IMR-90 (cell line): ENCODE results near the gene UCP3. TPM values are rescaled to one million over a fixed set of nuclear protein-coding genes. Genes with fewer than 3 reads are reported as not detected.

Experiments used
- ATAC-seq: fragments of 200-7000 bp; cut with Tn5 transposase; 2 replicates; pipeline ENCODE4 v1.9.1; 2020; ENCODE audit warnings: low read depth, mild to moderate bottlenecking, moderate library complexity
- BruUV-seq: library from RNA; stranded (reverse); fragments of 400-500 nt; replicated peaks from 2 replicates; lab custom pipeline; 2021; lab: Mats Ljungman, UMichigan
- CTCF ChIA-PET: fragments of 300-600 bp; formaldehyde crosslinking; extraction: SDS; loops from one replicate; lab custom pipeline; 2021; ENCODE audit warnings: antibody characterized with exemption; lab: Yijun Ruan, JAX
- POLR2A ChIA-PET: fragments of 300-600 bp; sonication (Branson Sonifier 250); formaldehyde crosslinking; loops from one replicate; lab custom pipeline; 2022; ENCODE audit warnings: antibody characterized with exemption; ENCODE audit not compliant: unreplicated experiment; lab: Charles Lee
- DNase-seq: peaks from one replicate; pipeline ENCODE4 v3.0.0; 2013
- H2AFZ ChIP-seq: replicated peaks from 2 replicates; pipeline ENCODE3; 2013; ENCODE audit warnings: low read length, mild to moderate bottlenecking; ENCODE audit not compliant: poor library complexity
- H2AK5ac ChIP-seq: 2 replicates; pipeline ENCODE4 v1.6.1; 2013; ENCODE audit warnings: low read depth, low read length, inconsistent platforms
- H2AK9ac ChIP-seq: replicated peaks from 2 replicates; pipeline ENCODE3; 2013; ENCODE audit warnings: mild to moderate bottlenecking, low read depth, low read length, moderate library complexity; ENCODE audit not compliant: poor library complexity
- H2BK120ac ChIP-seq: 2 replicates; pipeline ENCODE4 v1.6.1; 2013; ENCODE audit warnings: low read depth, low read length, inconsistent platforms
- H2BK15ac ChIP-seq: 3 replicates; pipeline ENCODE4 v1.6.1; 2013; ENCODE audit warnings: low read depth, low read length, inconsistent platforms
- H2BK20ac ChIP-seq: 2 replicates; pipeline ENCODE4 v1.6.1; 2013; ENCODE audit warnings: low read depth, mild to moderate bottlenecking, inconsistent platforms, low read length, moderate library complexity
- H2BK5ac ChIP-seq: 2 replicates; pipeline ENCODE4 v1.6.1; 2013; ENCODE audit warnings: mild to moderate bottlenecking, low read depth, low read length, inconsistent platforms; ENCODE audit not compliant: poor library complexity, severe bottlenecking
- H3K14ac ChIP-seq: replicated peaks from 2 replicates; pipeline ENCODE4 v1.6.1; 2013; ENCODE audit warnings: low read depth, low read length, inconsistent platforms
- H3K18ac ChIP-seq: 2 replicates; pipeline ENCODE4 v1.6.1; 2013; ENCODE audit warnings: low read depth, low read length, control low read depth
- H3K23ac ChIP-seq: 2 replicates; pipeline ENCODE4 v1.6.1; 2013; ENCODE audit warnings: low read depth, low read length, inconsistent platforms
- H3K27ac ChIP-seq: 2 replicates; pipeline ENCODE4 v1.5.1; 2013; ENCODE audit warnings: mild to moderate bottlenecking, control low read depth, low read length; ENCODE audit not compliant: insufficient read depth
- H3K27me3 ChIP-seq: 2 replicates; pipeline ENCODE4 v1.6.1; 2013; ENCODE audit warnings: low read length; ENCODE audit not compliant: control insufficient read depth, insufficient read depth
- H3K36me3 ChIP-seq: 2 replicates; pipeline ENCODE4 v1.6.1; 2013; ENCODE audit warnings: low read length, mixed read lengths; ENCODE audit not compliant: control insufficient read depth, insufficient read depth
- H3K4ac ChIP-seq: 2 replicates; pipeline ENCODE4 v1.6.1; 2013; ENCODE audit warnings: low read depth, low read length, inconsistent platforms
- H3K4me1 ChIP-seq: 2 replicates; pipeline ENCODE4 v1.6.1; 2013; ENCODE audit warnings: low read length, mixed read lengths; ENCODE audit not compliant: control insufficient read depth, insufficient read depth
- H3K4me2 ChIP-seq: 2 replicates; pipeline ENCODE4 v1.6.1; 2013; ENCODE audit warnings: low read depth, mild to moderate bottlenecking, control low read depth, low read length, moderate library complexity
- H3K4me3 ChIP-seq: 2 replicates; pipeline ENCODE4 v1.5.1; 2013; ENCODE audit warnings: low read depth, mild to moderate bottlenecking, control low read depth, low read length, moderate library complexity; ENCODE audit not compliant: insufficient read depth
- H3K56ac ChIP-seq: 2 replicates; pipeline ENCODE4 v1.6.1; 2013; ENCODE audit warnings: low read length, inconsistent platforms; ENCODE audit not compliant: insufficient read depth; ENCODE audit errors: extremely low read depth
- H3K79me1 ChIP-seq, 2 experiments: 2 replicates each; pipeline ENCODE4 v1.6.1; 2013; ENCODE audit warnings: low read length in 2 of 2, inconsistent platforms in 1 of 2, low read depth in 1 of 2
- H3K9ac ChIP-seq: 2 replicates; pipeline ENCODE4 v1.6.1; 2013; ENCODE audit warnings: low read depth, low read length, control low read depth
- H3K9me1 ChIP-seq: 2 replicates; pipeline ENCODE4 v1.6.1; 2013; ENCODE audit warnings: low read length, inconsistent platforms; ENCODE audit not compliant: insufficient read depth
- H3K9me3 ChIP-seq: 2 replicates; pipeline ENCODE4 v1.6.1; 2013; ENCODE audit warnings: low read length; ENCODE audit not compliant: control insufficient read depth, insufficient read depth
- H4K20me1 ChIP-seq: 2 replicates; pipeline ENCODE4 v1.6.1; 2013; ENCODE audit warnings: low read length, inconsistent platforms; ENCODE audit not compliant: insufficient read depth
- H4K5ac ChIP-seq: 2 replicates; pipeline ENCODE4 v1.6.1; 2013; ENCODE audit warnings: mild to moderate bottlenecking, low read depth, low read length, control low read depth
- H4K8ac ChIP-seq, 2 experiments: 2 replicates each; pipeline ENCODE4 v1.6.1; 2013; ENCODE audit warnings: low read depth in 2 of 2, low read length in 2 of 2, control low read depth in 1 of 2, inconsistent platforms in 1 of 2
- H4K91ac ChIP-seq: 2 replicates; pipeline ENCODE4 v1.6.1; 2013; ENCODE audit warnings: low read depth, low read length, inconsistent platforms; ENCODE audit not compliant: insufficient read depth
- BHLHE40 ChIP-seq: fragments of 150-350 bp; IDR thresholded peaks from 2 replicates; pipeline ENCODE4 v1.6.1; 2016; ENCODE audit warnings: mild to moderate bottlenecking, low read depth, low read length
- CEBPB ChIP-seq: IDR thresholded peaks from 2 replicates; pipeline ENCODE4 v1.6.1; 2012; ENCODE audit warnings: low read depth, low read length, improper control_type of control experiment
- FOS ChIP-seq: fragments of 150-350 bp; IDR thresholded peaks from 2 replicates; pipeline ENCODE4 v1.6.1; 2016; ENCODE audit warnings: low read depth, low read length
- MAFK ChIP-seq: IDR thresholded peaks from 2 replicates; pipeline ENCODE4 v1.6.1; 2012; ENCODE audit warnings: low read depth, low read length, improper control_type of control experiment
- NFE2L2 ChIP-seq: fragments of 150-350 bp; IDR thresholded peaks from 2 replicates; pipeline ENCODE4 v1.6.1; 2016; ENCODE audit warnings: low read depth, mild to moderate bottlenecking, low read length
- POLR2A ChIP-seq: IDR thresholded peaks from 2 replicates; pipeline ENCODE4 v1.6.1; 2012; ENCODE audit warnings: mild to moderate bottlenecking, low read depth, low read length
- RAD21 ChIP-seq: IDR thresholded peaks from 2 replicates; pipeline ENCODE4 v1.6.1; 2012; ENCODE audit warnings: low read length, improper control_type of control experiment
- RCOR1 ChIP-seq: IDR thresholded peaks from 2 replicates; pipeline ENCODE4 v1.6.1; 2012; ENCODE audit warnings: mild to moderate bottlenecking, low read length, improper control_type of control experiment; ENCODE audit not compliant: insufficient replicate concordance
- RFX5 ChIP-seq: IDR thresholded peaks from 2 replicates; pipeline ENCODE4 v1.8.0; 2012; ENCODE audit warnings: low read depth, mild to moderate bottlenecking, low read length, moderate library complexity
- WGBS, 2 experiments: methylation state at CpG; one replicate each; pipeline versions ENCODE4 v1.1.5 to v1.1.7; 2013; ENCODE audit warnings: missing lambda C conversion rate in 2 of 2; ENCODE audit not compliant: insufficient read length in 1 of 2; ENCODE audit errors: extremely low coverage in 2 of 2; 5-methylcytosine and 5-hydroxymethylcytosine counted together
- dilution Hi-C: fragments of 300-500 bp; cut with HindIII; formaldehyde crosslinking; loops from one replicate; pipeline ENCODE4 v1.14.3; 2018; ENCODE audit warnings: low sequenced_read_pairs; ENCODE audit not compliant: unreplicated experiment
- in situ Hi-C: fragments of 300-500 bp; cut with MboI; formaldehyde crosslinking; loops from 3 replicates; pipeline ENCODE4 v1.14.3; 2019; ENCODE audit warnings: low sequenced_read_pairs, inconsistent platforms, mixed read lengths
- intact Hi-C: fragments of 100-400 bp; cut with micrococcal nuclease; formaldehyde crosslinking; loops from 2 replicates; pipeline ENCODE4 v1.10.0; 2022
- polyA plus RNA-seq, 3 experiments: library from polyadenylated mRNA; depleted of rRNA; stranded (reverse); fragments of >200 nt; gene quantifications; 2 replicates each; pipeline ENCODE4 v1.2.3, GENCODE V29; 2012; ENCODE audit warnings: low replicate concordance in 1 of 3
- total RNA-seq: library from RNA; depleted of rRNA; stranded (reverse); fragments of >200 nt; gene quantifications from 2 replicates; pipeline ENCODE4 v1.2.3, GENCODE V29; 2012
- TF ChIP-seq, protein P1 (sequence below): fragments of 150-350 bp; IDR thresholded peaks from 2 replicates; pipeline ENCODE4 v1.6.1; 2016; ENCODE audit warnings: low read depth, mild to moderate bottlenecking, low read length, moderate library complexity, borderline replicate concordance
- TF ChIP-seq, protein P2 (sequence below): conservative IDR thresholded peaks from 2 replicates; pipeline ENCODE4 v1.5.1; 2012; ENCODE audit warnings: mild to moderate bottlenecking, low read depth, low read length, improper control_type of control experiment
- TF ChIP-seq, protein P3 (sequence below): fragments of 150-350 bp; IDR thresholded peaks from 2 replicates; pipeline ENCODE4 v1.6.1; 2017; ENCODE audit warnings: mild to moderate bottlenecking, antibody characterized with exemption, low read length, low read depth

The UCP3 gene
- total and polyA plus RNA-seq, 2 of the 4 experiments (the other 2 are of a cell fraction), result under 0.01 to 0.80 TPM

DNA sequence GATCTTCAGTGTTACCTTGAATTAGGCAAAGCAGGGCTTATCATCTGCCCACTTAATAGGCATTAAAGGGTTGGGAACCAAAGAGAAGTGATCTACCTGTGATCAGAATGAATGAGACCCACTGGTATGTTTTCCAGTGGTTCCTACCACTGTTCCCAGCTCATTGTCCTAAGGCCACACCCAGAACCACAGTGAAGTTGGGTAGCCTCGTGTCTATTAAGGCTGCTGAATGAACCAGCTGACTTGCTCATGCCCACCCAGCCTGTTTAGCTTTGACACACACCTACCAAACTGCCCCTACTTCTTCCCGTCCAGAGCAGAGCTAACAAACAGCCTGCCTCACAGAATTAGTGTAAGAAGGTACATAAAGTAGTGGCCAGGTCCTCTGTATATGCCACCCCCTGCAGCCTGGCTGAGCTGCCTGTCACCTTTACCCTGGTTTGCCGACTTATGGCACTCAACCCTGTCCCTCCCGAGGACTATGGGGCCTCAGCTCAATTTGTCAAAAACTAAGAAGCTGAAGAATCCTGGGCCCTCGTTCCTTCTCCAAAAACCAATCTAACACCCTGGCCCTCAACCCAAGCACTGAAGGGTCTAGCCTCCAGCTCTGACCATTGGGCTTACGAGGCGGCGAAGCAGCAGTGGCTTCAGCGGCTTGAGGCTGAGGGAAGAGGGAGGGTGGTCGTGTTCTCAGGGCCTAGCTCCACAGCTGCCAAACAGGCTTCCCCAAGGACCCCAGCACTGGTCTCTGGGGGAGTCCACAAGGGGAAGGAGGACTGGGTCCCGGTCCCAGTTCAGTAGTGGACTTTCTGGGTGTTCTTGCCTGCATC is 36.0 kb downstream of the UCP3 start (continued):
- TF ChIP-seq, protein P1, sequence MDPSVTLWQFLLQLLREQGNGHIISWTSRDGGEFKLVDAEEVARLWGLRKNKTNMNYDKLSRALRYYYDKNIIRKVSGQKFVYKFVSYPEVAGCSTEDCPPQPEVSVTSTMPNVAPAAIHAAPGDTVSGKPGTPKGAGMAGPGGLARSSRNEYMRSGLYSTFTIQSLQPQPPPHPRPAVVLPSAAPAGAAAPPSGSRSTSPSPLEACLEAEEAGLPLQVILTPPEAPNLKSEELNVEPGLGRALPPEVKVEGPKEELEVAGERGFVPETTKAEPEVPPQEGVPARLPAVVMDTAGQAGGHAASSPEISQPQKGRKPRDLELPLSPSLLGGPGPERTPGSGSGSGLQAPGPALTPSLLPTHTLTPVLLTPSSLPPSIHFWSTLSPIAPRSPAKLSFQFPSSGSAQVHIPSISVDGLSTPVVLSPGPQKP, result no peak
- no peak for TF ChIP-seq RCOR1
- TF ChIP-seq MAFK, result no peak
- TF ChIP-seq RAD21, result no peak

DNA sequence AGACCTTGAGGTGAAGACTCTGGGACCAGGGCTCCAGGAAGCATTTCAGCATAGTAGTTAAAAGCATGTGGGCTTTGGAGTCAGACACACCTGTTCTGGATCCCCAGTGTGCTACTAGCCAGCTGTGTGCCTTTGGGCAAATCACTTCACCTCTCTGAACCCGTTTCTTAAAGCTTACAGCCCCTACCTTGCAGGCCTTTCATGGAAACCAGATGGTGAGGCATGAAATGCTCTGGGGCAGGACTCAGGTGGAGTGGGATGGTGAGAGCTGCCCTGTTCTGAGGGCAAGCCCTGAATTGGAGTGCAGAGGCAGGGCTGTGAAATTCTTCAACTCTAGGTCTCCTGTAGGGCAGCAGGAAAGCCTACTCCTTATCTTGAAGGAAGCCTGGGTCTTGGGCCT is 36.7 kb downstream of the UCP3 start:
- H3K4me3 ChIP-seq, result no peak overlapping the region
- H4K8ac ChIP-seq, result no peak overlapping the region
- H3K23ac ChIP-seq, result no peak overlapping the region
- no peak overlapping the region for H2AK9ac ChIP-seq
- no peaks in the 10 kb centered on the region for H3K79me1 ChIP-seq
- no peak overlapping the region for H2BK120ac ChIP-seq
- no peak for DNase-seq
- H3K27ac ChIP-seq, result no peak overlapping the region
- no peak overlapping the region for H2BK5ac ChIP-seq
- ATAC-seq, result no peak
- intact Hi-C loops, result no loop called here
- H3K4ac ChIP-seq, result no peak overlapping the region
- no peak overlapping the region for H3K18ac ChIP-seq
- no peak overlapping the region for H4K91ac ChIP-seq
- no peaks in the 10 kb centered on the region for H4K20me1 ChIP-seq
- no peak overlapping the region for H3K4me2 ChIP-seq
- no peak overlapping the region for H3K14ac ChIP-seq
- H3K9me1 ChIP-seq, result 0 out of 2 replicates have a peak, but pooled peaks cover 4% of the 10 kb centered on the region
- H2AFZ ChIP-seq, result no peak overlapping the region
- no peak overlapping the region for H3K56ac ChIP-seq
- H3K9me3 ChIP-seq, result no peaks in the 10 kb centered on the region
- CTCF ChIA-PET, result no interaction called here
- H2BK15ac ChIP-seq, result no peak overlapping the region
- H2AK5ac ChIP-seq, result no peak overlapping the region
- H2BK20ac ChIP-seq, result no peak overlapping the region
- WGBS, 2 experiments, result no CpG with 5 or more reads among the region's 1 CpG
- H3K9ac ChIP-seq, result no peak overlapping the region
- dilution Hi-C loops, result no loop called here
- in situ Hi-C loops, result no loop called here
- BruUV-seq, result no TSS peak
- H3K36me3 ChIP-seq, result no peaks in the 10 kb centered on the region
- H4K5ac ChIP-seq, result no peak overlapping the region
- no peaks in the 10 kb centered on the region for H3K4me1 ChIP-seq
- POLR2A ChIA-PET, result no interaction called here
- no peaks in the 10 kb centered on the region for H3K27me3 ChIP-seq
- no peak for TF ChIP-seq FOS
- no peak for TF ChIP-seq BHLHE40
- no peak for TF ChIP-seq RFX5
- TF ChIP-seq RCOR1, result no peak
- TF ChIP-seq, protein P2, sequence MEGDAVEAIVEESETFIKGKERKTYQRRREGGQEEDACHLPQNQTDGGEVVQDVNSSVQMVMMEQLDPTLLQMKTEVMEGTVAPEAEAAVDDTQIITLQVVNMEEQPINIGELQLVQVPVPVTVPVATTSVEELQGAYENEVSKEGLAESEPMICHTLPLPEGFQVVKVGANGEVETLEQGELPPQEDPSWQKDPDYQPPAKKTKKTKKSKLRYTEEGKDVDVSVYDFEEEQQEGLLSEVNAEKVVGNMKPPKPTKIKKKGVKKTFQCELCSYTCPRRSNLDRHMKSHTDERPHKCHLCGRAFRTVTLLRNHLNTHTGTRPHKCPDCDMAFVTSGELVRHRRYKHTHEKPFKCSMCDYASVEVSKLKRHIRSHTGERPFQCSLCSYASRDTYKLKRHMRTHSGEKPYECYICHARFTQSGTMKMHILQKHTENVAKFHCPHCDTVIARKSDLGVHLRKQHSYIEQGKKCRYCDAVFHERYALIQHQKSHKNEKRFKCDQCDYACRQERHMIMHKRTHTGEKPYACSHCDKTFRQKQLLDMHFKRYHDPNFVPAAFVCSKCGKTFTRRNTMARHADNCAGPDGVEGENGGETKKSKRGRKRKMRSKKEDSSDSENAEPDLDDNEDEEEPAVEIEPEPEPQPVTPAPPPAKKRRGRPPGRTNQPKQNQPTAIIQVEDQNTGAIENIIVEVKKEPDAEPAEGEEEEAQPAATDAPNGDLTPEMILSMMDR, result no peak
- TF ChIP-seq CEBPB, result no peak
- TF ChIP-seq NFE2L2, result no peak
- TF ChIP-seq RAD21, result no peak
- TF ChIP-seq, protein P3, sequence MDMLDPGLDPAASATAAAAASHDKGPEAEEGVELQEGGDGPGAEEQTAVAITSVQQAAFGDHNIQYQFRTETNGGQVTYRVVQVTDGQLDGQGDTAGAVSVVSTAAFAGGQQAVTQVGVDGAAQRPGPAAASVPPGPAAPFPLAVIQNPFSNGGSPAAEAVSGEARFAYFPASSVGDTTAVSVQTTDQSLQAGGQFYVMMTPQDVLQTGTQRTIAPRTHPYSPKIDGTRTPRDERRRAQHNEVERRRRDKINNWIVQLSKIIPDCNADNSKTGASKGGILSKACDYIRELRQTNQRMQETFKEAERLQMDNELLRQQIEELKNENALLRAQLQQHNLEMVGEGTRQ, result no peak
- TF ChIP-seq POLR2A, result no peak
